Gastroesophageal sphincter (tissue), 4 donors: ENCODE measurements around the gene SCGB1C2. TPM values are rescaled to one million over a fixed set of nuclear protein-coding genes. Genes with fewer than 3 reads are reported as not detected.
"Not testable (repeated sequence)": the region's sequence is repeated elsewhere in the genome, so short reads cannot be mapped to it uniquely, and the experiment has no call there.

Source experiments
- ATAC-seq: fragments of 150-250 bp; one replicate; pipeline ENCODE4 v1.9.1; 2016; ENCODE audit warnings: mild to moderate bottlenecking, moderate library complexity
- H3K27ac ChIP-seq, 4 donors: fragments of 200-600 bp; sonication (generic) in 3 of 4; 1 replicate in 3 of 4; 2 replicates in 1 of 4; pipeline ENCODE4 v1.5.1; 2016 to 2019
- H3K27me3 ChIP-seq: fragments of 200-600 bp; sonication (generic); one replicate; pipeline ENCODE4 v1.5.1; 2019
- H3K36me3 ChIP-seq, 2 donors: fragments of 200-600 bp; sonication (generic); one replicate each; pipeline ENCODE4 v1.5.1; 2019; ENCODE audit warnings: control low read depth in 1 of 2
- H3K4me1 ChIP-seq, 3 donors: fragments of 200-600 bp; sonication (generic); 1 replicate in 2 of 3; 2 replicates in 1 of 3; pipeline ENCODE4 v1.5.1; 2016 to 2019; ENCODE audit warnings: control low read depth in 2 of 3
- H3K4me3 ChIP-seq, 2 donors: fragments of 200-600 bp; sonication (generic); one replicate each; pipeline ENCODE4 v1.5.1; 2019; ENCODE audit warnings: mild to moderate bottlenecking in 1 of 2, moderate library complexity in 1 of 2
- H3K9me3 ChIP-seq, 3 donors: fragments of 200-600 bp; sonication (generic); one replicate each; pipeline ENCODE4 v1.5.1; 2017 to 2019; ENCODE audit warnings: control low read depth in 2 of 3
- WGBS, 2 donors: methylation state at CpG; one replicate each; pipeline ENCODE4 v1.1.5; 2018; ENCODE audit warnings: low coverage in 1 of 2; 5-methylcytosine and 5-hydroxymethylcytosine counted together
- total RNA-seq, 4 donors: library from RNA; depleted of rRNA; stranded (reverse); fragments of >200 nt; gene quantifications; one replicate each; pipeline ENCODE4 v1.1.0, GENCODE V29; 2016
- TF ChIP-seq, protein P1 (sequence below), 4 experiments: fragments of 200-600 bp in 2 of 4; fragments of 450-650 bp in 2 of 4; sonication (generic) in 1 of 4; IDR thresholded peaks; one replicate each; pipeline ENCODE4 v1.5.1; 2017 to 2019; ENCODE audit warnings: antibody characterized with exemption in 4 of 4, mild to moderate bottlenecking in 2 of 4, moderate library complexity in 2 of 4

SCGB1C2 gene
- not detected for total RNA-seq

DNA sequence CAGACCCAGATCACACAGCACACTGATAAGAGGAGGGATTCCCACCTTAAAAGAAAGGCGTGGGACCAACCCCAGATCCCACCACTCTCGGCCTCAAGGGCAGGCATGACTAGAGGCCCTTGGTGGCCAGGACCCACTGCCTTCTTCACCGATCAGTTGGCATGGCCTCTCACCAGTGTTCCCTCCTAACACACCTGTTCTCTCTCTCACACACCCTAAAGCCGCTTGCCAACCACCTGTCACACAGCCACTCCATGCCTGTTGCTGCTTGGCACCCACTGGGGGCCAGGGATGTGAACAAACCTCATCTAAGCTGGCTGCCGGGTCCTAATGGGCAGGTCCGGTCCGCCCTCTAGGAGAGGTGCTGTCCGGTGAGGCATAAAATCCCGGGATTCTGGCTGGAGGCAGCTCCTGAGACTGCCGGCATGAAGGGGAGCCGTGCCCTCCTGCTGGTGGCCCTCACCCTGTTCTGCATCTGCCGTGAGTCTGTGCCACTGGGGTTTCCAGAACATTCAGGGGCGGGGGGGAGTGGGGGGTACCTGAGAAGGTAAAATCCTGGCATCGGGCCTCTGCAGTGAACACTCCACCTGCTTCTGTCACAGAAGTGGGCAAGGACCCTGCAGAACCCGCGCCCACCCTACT is at the start of gene SCGB1C2:
Gene SCGB1C2 (plus strand): TSS at position 404 of the 642 bp plus-strand sequence. CDS start 22 bp downstream, at position 426.
- not testable (repeated sequence) for H3K27me3 ChIP-seq, ATAC-seq, H3K4me1 ChIP-seq, H3K27ac ChIP-seq, H3K9me3 ChIP-seq, H3K4me3 ChIP-seq, H3K36me3 ChIP-seq
- no CpG with 5 or more reads among the region's 16 CpGs for WGBS, 2 donors

- H3K27me3 ChIP-seq, H3K4me3 ChIP-seq, H3K27ac ChIP-seq, H3K9me3 ChIP-seq, H3K36me3 ChIP-seq, ATAC-seq, H3K4me1 ChIP-seq: not testable (repeated sequence)
- WGBS, 2 donors, result no CpG with 5 or more reads among the region's 5 CpGs
Observed at GRCh38 chr17:113111-113510, 24.3 kb upstream of the SCGB1C2 start.

GRCh38 chr17:118339-118917 is 18.9 kb upstream of the SCGB1C2 start:
- 0% methylated on average over 2 of the region's 20 CpGs for WGBS, 2 donors
- not testable (repeated sequence) for H3K36me3 ChIP-seq, ATAC-seq, H3K9me3 ChIP-seq, H3K4me1 ChIP-seq, H3K27ac ChIP-seq, H3K4me3 ChIP-seq, H3K27me3 ChIP-seq
- TF ChIP-seq, protein P1, sequence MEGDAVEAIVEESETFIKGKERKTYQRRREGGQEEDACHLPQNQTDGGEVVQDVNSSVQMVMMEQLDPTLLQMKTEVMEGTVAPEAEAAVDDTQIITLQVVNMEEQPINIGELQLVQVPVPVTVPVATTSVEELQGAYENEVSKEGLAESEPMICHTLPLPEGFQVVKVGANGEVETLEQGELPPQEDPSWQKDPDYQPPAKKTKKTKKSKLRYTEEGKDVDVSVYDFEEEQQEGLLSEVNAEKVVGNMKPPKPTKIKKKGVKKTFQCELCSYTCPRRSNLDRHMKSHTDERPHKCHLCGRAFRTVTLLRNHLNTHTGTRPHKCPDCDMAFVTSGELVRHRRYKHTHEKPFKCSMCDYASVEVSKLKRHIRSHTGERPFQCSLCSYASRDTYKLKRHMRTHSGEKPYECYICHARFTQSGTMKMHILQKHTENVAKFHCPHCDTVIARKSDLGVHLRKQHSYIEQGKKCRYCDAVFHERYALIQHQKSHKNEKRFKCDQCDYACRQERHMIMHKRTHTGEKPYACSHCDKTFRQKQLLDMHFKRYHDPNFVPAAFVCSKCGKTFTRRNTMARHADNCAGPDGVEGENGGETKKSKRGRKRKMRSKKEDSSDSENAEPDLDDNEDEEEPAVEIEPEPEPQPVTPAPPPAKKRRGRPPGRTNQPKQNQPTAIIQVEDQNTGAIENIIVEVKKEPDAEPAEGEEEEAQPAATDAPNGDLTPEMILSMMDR (IDR thresholded peaks at IDR 0.05), result peak in 2 of 4 experiments; percentile 11 to 28

GRCh38 chr17:133932-134331 is 3.4 kb upstream of the SCGB1C2 start:
- not testable (repeated sequence) for H3K9me3 ChIP-seq, H3K4me3 ChIP-seq, H3K36me3 ChIP-seq, H3K4me1 ChIP-seq, ATAC-seq, H3K27ac ChIP-seq, H3K27me3 ChIP-seq
- no CpG with 5 or more reads among the region's 40 CpGs for WGBS, 2 donors

DNA sequence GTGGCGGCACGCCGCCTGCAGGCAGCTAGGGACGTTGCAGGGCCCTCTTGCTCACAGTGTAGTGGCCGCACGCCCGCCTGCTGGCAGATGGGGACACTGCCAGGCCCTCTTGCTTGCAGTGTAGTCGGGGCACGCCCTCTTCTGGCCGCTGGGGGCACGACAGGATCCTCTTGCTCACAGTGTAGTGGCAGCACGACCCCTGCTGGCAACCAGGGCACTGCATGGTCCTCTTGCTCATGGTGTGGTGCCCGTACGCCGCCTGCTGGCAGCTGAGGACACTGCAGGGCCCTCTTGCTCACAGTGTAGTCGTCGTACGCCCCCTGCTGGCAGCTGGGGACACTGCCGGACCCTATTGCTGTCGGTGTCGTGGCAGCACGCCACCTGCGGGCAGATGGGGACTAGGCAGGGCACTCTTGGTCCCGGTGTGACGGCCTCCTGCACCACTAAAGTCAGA is 3.0 kb upstream of the SCGB1C2 start:
- TF ChIP-seq, protein P1 (IDR thresholded peaks at IDR 0.05), result peak in 1 of 4 experiments; percentile 8
- no CpG with 5 or more reads among the region's 25 CpGs for WGBS, 2 donors
- H3K36me3 ChIP-seq, H3K4me1 ChIP-seq, H3K9me3 ChIP-seq, H3K27me3 ChIP-seq, H3K4me3 ChIP-seq, H3K27ac ChIP-seq: not testable (repeated sequence)
- peak; percentile 41 for ATAC-seq

DNA sequence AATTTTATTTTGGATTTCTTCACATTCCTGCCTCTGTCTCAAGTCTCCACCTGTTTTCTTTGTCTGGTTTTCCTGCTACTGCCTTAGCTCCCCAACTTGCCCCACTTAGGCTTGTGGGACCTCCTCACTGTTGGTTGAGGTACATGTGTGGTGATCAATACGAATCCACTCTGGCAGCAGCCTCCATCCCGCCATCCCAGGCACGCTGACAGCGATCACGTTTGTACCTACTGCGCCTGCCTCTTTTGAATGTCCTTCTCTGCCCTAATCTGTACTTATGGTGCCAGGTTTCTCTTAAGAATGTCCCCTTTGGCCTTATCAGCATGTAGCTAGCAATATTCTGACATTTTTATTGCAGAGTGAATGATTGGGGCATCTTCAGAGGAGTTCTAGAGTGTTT is 2.3 kb upstream of the SCGB1C2 start:
- 55% methylated on average over 6 of the region's 6 CpGs; no CpG with 5 or more reads in 1 of the 2 donors for WGBS, 2 donors
- not testable (repeated sequence) for ATAC-seq, H3K4me3 ChIP-seq

GRCh38 chr17:135895-136294 is 1.5 kb upstream of the SCGB1C2 start:
- no CpG with 5 or more reads among the region's 1 CpG for WGBS, 2 donors
- H3K9me3 ChIP-seq, H3K4me1 ChIP-seq, H3K36me3 ChIP-seq, H3K27me3 ChIP-seq, ATAC-seq, H3K4me3 ChIP-seq, H3K27ac ChIP-seq: not testable (repeated sequence)

More for the DNA sequence above, 2.3 kb upstream of the SCGB1C2 start:
- H3K9me3 ChIP-seq, H3K27me3 ChIP-seq, H3K4me1 ChIP-seq, H3K27ac ChIP-seq, H3K36me3 ChIP-seq: not testable (repeated sequence)

DNA sequence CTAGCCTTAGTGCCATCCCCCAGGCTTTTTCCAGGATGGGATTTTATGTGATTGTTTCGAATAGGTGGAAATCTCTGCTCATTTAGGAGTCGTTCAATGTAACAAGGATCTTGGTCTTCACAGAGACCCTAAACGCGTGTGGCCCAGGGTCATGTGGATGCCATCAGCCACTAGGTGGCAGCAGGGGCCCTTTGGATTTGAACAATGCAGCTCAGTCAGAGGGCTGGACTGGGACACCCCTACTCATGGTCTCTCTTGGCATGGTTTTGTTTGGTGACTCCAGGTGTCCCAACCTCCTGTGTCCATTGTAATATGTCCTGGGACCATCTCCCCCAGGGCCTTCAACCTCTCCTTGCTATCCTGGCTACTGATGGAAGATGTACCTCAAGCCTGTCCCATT is 838 bp upstream of the SCGB1C2 start:
- H3K9me3 ChIP-seq, H3K27me3 ChIP-seq, H3K27ac ChIP-seq, H3K4me1 ChIP-seq, H3K4me3 ChIP-seq, H3K36me3 ChIP-seq: not testable (repeated sequence)
- no CpG with 5 or more reads among the region's 4 CpGs for WGBS, 2 donors
- TF ChIP-seq, protein P1 (IDR thresholded peaks at IDR 0.05), result peak in 3 of 4 experiments; percentile 8 to 49 (median 27)
- peak; percentile 93 for ATAC-seq

DNA sequence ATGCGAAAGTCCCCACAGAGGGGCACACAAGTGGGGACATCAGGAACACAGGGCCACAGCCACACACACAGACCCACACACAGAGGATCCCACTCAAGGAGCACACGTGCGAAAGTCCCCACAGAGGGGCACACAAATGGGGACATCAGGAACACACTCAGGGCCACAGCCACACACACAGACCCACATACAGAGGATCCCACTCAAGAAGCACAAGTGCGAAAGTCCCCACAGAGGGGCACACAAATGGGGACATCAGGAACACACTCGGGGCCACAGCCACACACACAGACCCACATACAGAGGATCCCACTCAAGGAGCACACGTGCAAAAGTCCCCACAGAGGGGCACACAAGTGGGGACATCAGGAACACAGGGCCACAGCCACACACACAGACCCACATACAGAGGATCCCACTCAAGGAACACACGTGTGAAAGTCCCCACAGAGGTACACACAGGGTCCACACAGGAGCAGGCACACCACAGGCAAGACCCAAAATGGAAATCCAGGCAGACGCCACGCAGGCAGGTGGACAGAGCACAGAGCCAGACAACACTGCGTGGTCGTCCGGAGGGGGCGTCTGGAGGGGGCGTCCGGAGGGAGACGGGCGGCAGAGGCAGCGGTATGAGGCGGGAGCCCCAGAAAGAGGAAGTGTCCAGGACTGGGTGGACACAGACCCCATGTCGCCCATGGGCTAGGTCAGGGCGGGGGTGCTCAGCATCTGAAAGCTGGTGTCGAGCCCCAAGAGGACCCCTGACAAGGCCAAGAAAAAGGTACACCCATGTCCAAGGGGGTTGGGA is 2.2 kb downstream of the SCGB1C2 start:
- 84% methylated on average over 3 of the region's 22 CpGs; no CpG with 5 or more reads in 1 of the 2 donors for WGBS, 2 donors
- not testable (repeated sequence) for ATAC-seq, H3K27ac ChIP-seq, H3K36me3 ChIP-seq, H3K9me3 ChIP-seq, H3K4me3 ChIP-seq
- Histone ChIP-seq H3K4me1 (peaks cover 0 to 10% (median 2%) of the 10 kb centered on the region in 3 donors), H3K27me3 (peaks cover 12% of the 10 kb centered on the region)
